H9 (cell line): ENCODE results near the gene UVSSA. TPM values are rescaled to one million over a fixed set of nuclear protein-coding genes. Genes with fewer than 3 reads are reported as not detected.

Source experiments
- DNase-seq: peaks from one replicate; pipeline ENCODE4 v3.0.0-alpha.2; 2017
- H2AFZ ChIP-seq: one replicate; pipeline ENCODE4 v1.6.1; 2013; ENCODE audit warnings: mild to moderate bottlenecking, low read length, control low read depth, moderate library complexity
- H2AK5ac ChIP-seq: 2 replicates; pipeline ENCODE4 v1.6.1; 2013; ENCODE audit warnings: low read length, control low read depth, mixed read lengths; ENCODE audit not compliant: insufficient read length
- H2BK120ac ChIP-seq: one replicate; pipeline ENCODE4 v1.6.1; 2013; ENCODE audit warnings: low read depth, mild to moderate bottlenecking, low read length, control low read depth, inconsistent platforms; ENCODE audit not compliant: poor library complexity, severe bottlenecking
- H2BK12ac ChIP-seq: 2 replicates; pipeline ENCODE4 v1.6.1; 2013; ENCODE audit warnings: low read length, control low read depth, mixed read lengths, low read depth; ENCODE audit not compliant: insufficient read length
- H2BK15ac ChIP-seq: 2 replicates; pipeline ENCODE4 v1.6.1; 2013; ENCODE audit warnings: low read depth, low read length, control low read depth
- H2BK20ac ChIP-seq: one replicate; pipeline ENCODE4 v1.6.1; 2013; ENCODE audit warnings: low read depth, mild to moderate bottlenecking, low read length, control low read depth, inconsistent platforms; ENCODE audit not compliant: poor library complexity, severe bottlenecking
- H2BK5ac ChIP-seq: 2 replicates; pipeline ENCODE4 v1.6.1; 2013; ENCODE audit warnings: low read length, control low read depth, mixed read lengths; ENCODE audit not compliant: insufficient read length
- H3K14ac ChIP-seq: 2 replicates; pipeline ENCODE4 v1.6.1; 2013; ENCODE audit warnings: low read length, control low read depth; ENCODE audit not compliant: insufficient read depth
- H3K18ac ChIP-seq: 2 replicates; pipeline ENCODE4 v1.6.1; 2013; ENCODE audit warnings: low read depth, mild to moderate bottlenecking, mixed read lengths, low read length, control low read depth; ENCODE audit not compliant: insufficient read length
- H3K23ac ChIP-seq: 2 replicates; pipeline ENCODE4 v1.6.1; 2013; ENCODE audit warnings: low read length, control low read depth, mixed read lengths, low read depth; ENCODE audit not compliant: insufficient read length
- H3K23me2 ChIP-seq: 2 replicates; pipeline ENCODE4 v1.6.1; 2013; ENCODE audit warnings: low read depth, mild to moderate bottlenecking, mixed read lengths, low read length, control low read depth; ENCODE audit not compliant: insufficient read length, poor library complexity, severe bottlenecking
- H3K27ac ChIP-seq: 2 replicates; pipeline ENCODE4 v1.5.1; 2013; ENCODE audit warnings: low read length, control low read depth, mixed read lengths, low read depth; ENCODE audit not compliant: insufficient read length
- H3K27me3 ChIP-seq: 2 replicates; pipeline ENCODE4 v1.6.1; 2013; ENCODE audit warnings: low read length, control low read depth, inconsistent platforms; ENCODE audit not compliant: insufficient read depth
- H3K4ac ChIP-seq: 2 replicates; pipeline ENCODE4 v1.6.1; 2013; ENCODE audit warnings: low read depth, mild to moderate bottlenecking, control low read depth, inconsistent platforms, low read length, moderate library complexity
- H3K4me1 ChIP-seq: 2 replicates; pipeline ENCODE4 v1.6.1; 2013; ENCODE audit warnings: low read length, control low read depth, inconsistent platforms; ENCODE audit not compliant: insufficient read depth
- H3K4me2 ChIP-seq: 2 replicates; pipeline ENCODE4 v1.6.1; 2013; ENCODE audit warnings: low read length, control low read depth, mixed read lengths; ENCODE audit not compliant: insufficient read length, insufficient read depth
- H3K56ac ChIP-seq: 2 replicates; pipeline ENCODE4 v1.6.1; 2013; ENCODE audit warnings: low read depth, mild to moderate bottlenecking, mixed read lengths, low read length, control low read depth; ENCODE audit not compliant: insufficient read length
- H3K79me1 ChIP-seq: 2 replicates; pipeline ENCODE4 v1.6.1; 2013; ENCODE audit warnings: low read depth, mild to moderate bottlenecking, moderate library complexity, low read length, control low read depth, inconsistent platforms; ENCODE audit not compliant: insufficient read depth, poor library complexity, severe bottlenecking
- H3K79me2 ChIP-seq: 2 replicates; pipeline ENCODE4 v1.6.1; 2013; ENCODE audit warnings: low read length, control low read depth, inconsistent platforms; ENCODE audit not compliant: insufficient read depth
- H3K9ac ChIP-seq: 2 replicates; pipeline ENCODE4 v1.6.1; 2013; ENCODE audit warnings: low read length, control low read depth, mixed read lengths; ENCODE audit not compliant: insufficient read length; ENCODE audit errors: extremely low read depth
- H3K9me3 ChIP-seq: one replicate; pipeline ENCODE4 v1.6.1; 2013; ENCODE audit warnings: low read depth, low read length, inconsistent platforms; ENCODE audit not compliant: control insufficient read depth
- H3T11ph ChIP-seq: one replicate; pipeline ENCODE4 v1.6.1; 2013; ENCODE audit warnings: mild to moderate bottlenecking, low read length, control low read depth, inconsistent platforms
- H4K20me1 ChIP-seq: one replicate; pipeline ENCODE4 v1.6.1; 2013; ENCODE audit not compliant: control insufficient read depth, insufficient read length, insufficient read depth
- H4K5ac ChIP-seq: 2 replicates; pipeline ENCODE4 v1.6.1; 2013; ENCODE audit warnings: low read depth, mild to moderate bottlenecking, mixed read lengths, low read length, control low read depth; ENCODE audit not compliant: insufficient read length
- H4K8ac ChIP-seq: replicated peaks from 2 replicates; pipeline ENCODE4 v1.6.1; 2013; ENCODE audit warnings: low read length, control low read depth, mixed read lengths, low read depth; ENCODE audit not compliant: insufficient read length
- H4K91ac ChIP-seq: 2 replicates; pipeline ENCODE4 v1.6.1; 2013; ENCODE audit warnings: low read depth, mild to moderate bottlenecking, moderate library complexity, mixed read lengths, low read length, control low read depth; ENCODE audit not compliant: insufficient read length
- H3K27ac Mint-ChIP-seq, 3 experiments: 2 replicates in 2 of 3; 3 replicates in 1 of 3; pipeline ENCODE4 v1.8.0; 2020 to 2021; ENCODE audit warnings: mixed read lengths in 3 of 3, mild to moderate bottlenecking in 1 of 3, moderate library complexity in 1 of 3
- H3K27me3 Mint-ChIP-seq: 2 replicates; pipeline ENCODE4 v1.8.0; 2021; ENCODE audit warnings: low read depth, mild to moderate bottlenecking, moderate library complexity, mixed read lengths
- H3K36me3 Mint-ChIP-seq, 3 experiments: 2 replicates in 2 of 3; 3 replicates in 1 of 3; pipeline ENCODE4 v1.8.0; 2020 to 2021; ENCODE audit warnings: low read depth in 3 of 3, mixed read lengths in 3 of 3; ENCODE audit not compliant: insufficient read depth in 1 of 3
- H3K4me1 Mint-ChIP-seq, 2 experiments: 2 replicates each; pipeline ENCODE4 v1.8.0; 2020; ENCODE audit warnings: mixed read lengths in 2 of 2
- H3K4me3 Mint-ChIP-seq, 2 experiments: 2 replicates in 1 of 2; 3 replicates in 1 of 2; pipeline ENCODE4 v1.8.0; 2020 to 2021; ENCODE audit warnings: mild to moderate bottlenecking in 2 of 2, mixed read lengths in 2 of 2, moderate library complexity in 1 of 2
- H3K9me3 Mint-ChIP-seq, 2 experiments: 2 replicates in 1 of 2; 3 replicates in 1 of 2; pipeline ENCODE4 v1.8.0; 2020; ENCODE audit warnings: mild to moderate bottlenecking in 2 of 2, mixed read lengths in 2 of 2, moderate library complexity in 1 of 2
- CTCF ChIP-seq: fragments of 200-600 bp; sonication (generic); conservative IDR thresholded peaks from 3 replicates; pipeline ENCODE4 v1.8.0; 2021; ENCODE audit warnings: antibody characterized with exemption, mild to moderate bottlenecking
- WGBS: extraction: QIAGEN DNeasy Blood & Tissue Kit; methylation state at CpG from one replicate; pipeline ENCODE4 v1.1.7; 2013; ENCODE audit warnings: missing lambda C conversion rate, low lambda C conversion rate, mixed read lengths; ENCODE audit not compliant: insufficient read length; ENCODE audit errors: extremely low coverage; 5-methylcytosine and 5-hydroxymethylcytosine counted together
- total RNA-seq: library from RNA; stranded (reverse); gene quantifications from 2 replicates; pipeline ENCODE4 v1.2.1, GENCODE V29; 2021

The UVSSA gene
- total RNA-seq, 1 experiment from 2014 or later: 15.9 TPM

GRCh38 chr4:1305261-1305711 is 41.7 kb upstream of the UVSSA start:
- H4K8ac ChIP-seq: no peak overlapping the region
- no peak overlapping the region for H3K4ac ChIP-seq
- H3K79me2 ChIP-seq: peaks cover 23% of the 10 kb centered on the region
- H3K23ac ChIP-seq: no peak overlapping the region
- Mint-ChIP-seq H3K9me3 (no peaks in the 10 kb centered on the region), H3K27me3 (no peaks in the 10 kb centered on the region), H3K36me3 (peaks cover 2 to 20% (median 12%) of the 10 kb centered on the region in 3 experiments; a peak in 6 of 7 replicates), H3K4me1 (peaks cover 16 to 18% of the 10 kb centered on the region in 2 experiments), H3K4me3 (no peak overlapping the region), H3K27ac (peak overlapping the region in 2 of 3 experiments; percentile 52 to 77; a peak in 2 of 7 replicates)
- H2AK5ac ChIP-seq: no peak overlapping the region
- no peak overlapping the region for H2BK15ac ChIP-seq
- H2BK120ac ChIP-seq: no peak overlapping the region
- H3K14ac ChIP-seq: no peak overlapping the region
- H3K9me3 ChIP-seq: no peaks in the 10 kb centered on the region
- H3K27me3 ChIP-seq: no peaks in the 10 kb centered on the region
- H3K9ac ChIP-seq: no peak overlapping the region
- WGBS: no CpG with 5 or more reads among the region's 13 CpGs
- no peak for DNase-seq
- H4K91ac ChIP-seq: no peak overlapping the region
- H3K4me2 ChIP-seq: no peak overlapping the region
- H4K20me1 ChIP-seq: no peaks in the 10 kb centered on the region
- H2BK20ac ChIP-seq: no peak overlapping the region
- H3K23me2 ChIP-seq: peaks cover 5% of the 10 kb centered on the region
- H4K5ac ChIP-seq: no peak overlapping the region
- no peak overlapping the region for H2BK5ac ChIP-seq
- H3T11ph ChIP-seq: no peak overlapping the region
- no peak overlapping the region for H2BK12ac ChIP-seq
- peaks cover 3% of the 10 kb centered on the region; the same call in 1 of the 2 replicates for H3K4me1 ChIP-seq
- H2AFZ ChIP-seq: no peak overlapping the region
- H3K18ac ChIP-seq: no peak overlapping the region
- no peak for TF ChIP-seq CTCF
- H3K27ac ChIP-seq: no peak overlapping the region
- no peak overlapping the region for H3K56ac ChIP-seq
- H3K79me1 ChIP-seq: peaks cover 7% of the 10 kb centered on the region
